Erythroblast (primary cell): ENCODE results near the gene KCNMA1.

Experiments used
- GATA1 ChIP-seq: IDR thresholded peaks from 2 replicates; pipeline ENCODE4 v1.6.1; 2011; ENCODE audit warnings: low read depth, mild to moderate bottlenecking, control low read depth, low read length, moderate library complexity
- POLR2A ChIP-seq: IDR thresholded peaks from 2 replicates; pipeline ENCODE4 v1.6.1; 2011; ENCODE audit warnings: mild to moderate bottlenecking, low read length

DNA sequence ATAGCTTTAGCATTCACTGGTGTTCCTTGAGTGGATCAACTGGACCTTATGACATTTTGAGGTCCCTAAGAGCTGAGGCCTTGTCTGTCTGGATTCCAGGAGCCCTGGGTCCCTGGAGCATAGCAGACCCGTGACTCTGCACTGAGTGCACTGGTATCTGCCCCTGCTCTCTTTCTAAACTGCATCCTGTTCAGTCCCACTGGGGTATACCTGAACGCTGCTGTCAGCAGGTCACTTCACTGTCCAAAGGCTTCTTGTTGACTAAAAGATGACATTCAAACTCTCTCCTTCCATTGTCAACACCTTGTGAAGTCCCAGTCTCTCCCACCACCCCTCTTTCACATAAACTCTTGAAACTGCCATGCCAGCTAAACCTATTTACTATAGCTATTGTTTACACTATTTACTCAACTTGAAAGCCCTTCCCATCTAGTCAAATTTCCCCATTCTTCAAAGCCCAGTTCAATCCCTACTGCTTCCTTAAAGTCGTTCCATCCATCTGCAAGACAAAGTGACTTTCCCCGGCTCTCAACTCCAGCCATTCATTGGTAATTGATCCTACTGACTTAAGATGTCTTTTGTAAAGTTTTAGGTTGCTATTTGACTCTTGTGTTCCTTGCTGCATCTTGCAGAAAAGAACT is 523.3 kb downstream of the KCNMA1 start:
- no peak for TF ChIP-seq POLR2A
- no peak for TF ChIP-seq GATA1
